Fibroblast of villous mesenchyme (primary cell): Measurements from ENCODE around the gene TMEM54. TPM values are rescaled to one million over a fixed set of nuclear protein-coding genes. Genes with fewer than 3 reads are reported as not detected.

Experiments
- DNase-seq: peaks from one replicate; pipeline ENCODE4 v3.0.0-alpha.2; 2010; ENCODE audit warnings: low read depth
- H3K4me3 ChIP-seq: 2 replicates; pipeline ENCODE4 v1.5.1; 2011; ENCODE audit warnings: low read depth, mild to moderate bottlenecking, low read length
- CTCF ChIP-seq: IDR thresholded peaks from 2 replicates; pipeline ENCODE4 v1.5.1; 2012; ENCODE audit warnings: low read depth, mild to moderate bottlenecking, low read length; ENCODE audit not compliant: insufficient read depth
- total RNA-seq: library from RNA; depleted of rRNA; stranded (reverse); fragments of >200 nt; gene quantifications from 2 replicates; pipeline ENCODE4 v1.2.3, GENCODE V29; 2012

The TMEM54 gene
- total RNA-seq, 1 donor: 9.9 TPM

- no peak for TF ChIP-seq CTCF
These were observed 19.0 kb downstream of the TMEM54 start for GRCh38 chr1:32881871-32882850.

GRCh38 chr1:32881291-32881690 is 19.9 kb downstream of the TMEM54 start:
- no peak overlapping the region for H3K4me3 ChIP-seq
- DNase-seq: no peak
- no peak for TF ChIP-seq CTCF

More at GRCh38 chr1:32881871-32882850, 19.0 kb downstream of the TMEM54 start:
- DNase-seq: no peak
- no peak overlapping the region for H3K4me3 ChIP-seq

- no peak for DNase-seq
- no peak overlapping the region for H3K4me3 ChIP-seq
- TF ChIP-seq CTCF: no peak
These were observed 22.6 kb downstream of the TMEM54 start for GRCh38 chr1:32878637-32879041.

- peak; percentile 18 for DNase-seq
- TF ChIP-seq CTCF: no peak
- no peak overlapping the region for H3K4me3 ChIP-seq
These were observed 23.0 kb downstream of the TMEM54 start for GRCh38 chr1:32878183-32878582.

- H3K4me3 ChIP-seq: no peak overlapping the region
- no peak for DNase-seq
- TF ChIP-seq CTCF: no peak
These were observed 23.7 kb downstream of the TMEM54 start for GRCh38 chr1:32877211-32878110.

GRCh38 chr1:32876341-32877210 is 24.6 kb downstream of the TMEM54 start:
- H3K4me3 ChIP-seq: no peak overlapping the region
- DNase-seq: peak; percentile 50
- peak; percentile 92 for TF ChIP-seq CTCF
